ENCODE data around the gene SLC4A9.

DNA sequence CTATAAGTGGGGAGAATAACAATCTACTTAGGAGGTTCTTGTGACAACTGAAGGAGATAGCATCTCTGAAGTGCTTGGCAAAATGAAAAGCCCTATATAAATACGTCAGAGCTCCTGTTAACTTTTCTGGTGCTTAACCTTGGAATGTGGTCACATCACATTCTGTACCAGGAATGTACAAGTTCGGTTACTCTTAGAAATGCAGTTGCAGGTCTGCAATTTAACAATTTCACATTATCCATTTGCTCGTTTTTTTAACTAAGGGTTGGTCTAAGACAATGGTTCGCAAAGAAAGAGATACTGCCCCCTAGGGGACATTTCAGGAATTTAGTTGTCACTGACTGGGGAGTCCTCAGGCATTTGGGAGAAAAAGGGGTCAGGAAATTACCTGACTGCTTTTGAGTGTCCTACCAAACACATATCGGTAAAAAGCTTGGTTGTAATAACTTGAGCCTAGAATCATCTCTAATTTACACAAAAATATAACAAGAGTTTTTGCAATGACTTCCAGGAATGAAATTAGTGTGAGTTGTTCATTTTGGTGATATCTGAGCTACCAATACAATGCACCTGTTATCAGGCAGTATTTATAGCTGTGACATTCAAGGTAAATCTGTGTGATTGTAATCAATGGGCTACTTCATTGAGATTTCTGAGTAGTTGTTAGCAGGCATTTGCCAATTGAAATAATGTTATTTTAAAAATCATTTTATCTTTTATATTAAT lies 8.2 kb upstream of the SLC4A9 start:
- TF ChIP-seq EP300 (IDR thresholded peaks at IDR 0.05) (no peak), POLR2A (IDR thresholded peaks at IDR 0.05) (no peak)
- TF ChIP-seq, protein P1, sequence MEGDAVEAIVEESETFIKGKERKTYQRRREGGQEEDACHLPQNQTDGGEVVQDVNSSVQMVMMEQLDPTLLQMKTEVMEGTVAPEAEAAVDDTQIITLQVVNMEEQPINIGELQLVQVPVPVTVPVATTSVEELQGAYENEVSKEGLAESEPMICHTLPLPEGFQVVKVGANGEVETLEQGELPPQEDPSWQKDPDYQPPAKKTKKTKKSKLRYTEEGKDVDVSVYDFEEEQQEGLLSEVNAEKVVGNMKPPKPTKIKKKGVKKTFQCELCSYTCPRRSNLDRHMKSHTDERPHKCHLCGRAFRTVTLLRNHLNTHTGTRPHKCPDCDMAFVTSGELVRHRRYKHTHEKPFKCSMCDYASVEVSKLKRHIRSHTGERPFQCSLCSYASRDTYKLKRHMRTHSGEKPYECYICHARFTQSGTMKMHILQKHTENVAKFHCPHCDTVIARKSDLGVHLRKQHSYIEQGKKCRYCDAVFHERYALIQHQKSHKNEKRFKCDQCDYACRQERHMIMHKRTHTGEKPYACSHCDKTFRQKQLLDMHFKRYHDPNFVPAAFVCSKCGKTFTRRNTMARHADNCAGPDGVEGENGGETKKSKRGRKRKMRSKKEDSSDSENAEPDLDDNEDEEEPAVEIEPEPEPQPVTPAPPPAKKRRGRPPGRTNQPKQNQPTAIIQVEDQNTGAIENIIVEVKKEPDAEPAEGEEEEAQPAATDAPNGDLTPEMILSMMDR (IDR thresholded peaks at IDR 0.05) = peak; percentile 69 to 77 (median 75)
